NCI-H2107 treated with DMSO at 0.1 percent for 48 hours (cell line): ENCODE results near the gene OAS1.

Source experiments
- DNase-seq: peaks from one replicate; lab custom pipeline; 2025; ENCODE audit not compliant: unreplicated experiment; lab: John Stamatoyannopoulos, UW

The OAS1 gene

GRCh38 chr12:112964067-112964670 lies 57.4 kb downstream of the OAS1 start:
- DNase-seq: no peak

DNA sequence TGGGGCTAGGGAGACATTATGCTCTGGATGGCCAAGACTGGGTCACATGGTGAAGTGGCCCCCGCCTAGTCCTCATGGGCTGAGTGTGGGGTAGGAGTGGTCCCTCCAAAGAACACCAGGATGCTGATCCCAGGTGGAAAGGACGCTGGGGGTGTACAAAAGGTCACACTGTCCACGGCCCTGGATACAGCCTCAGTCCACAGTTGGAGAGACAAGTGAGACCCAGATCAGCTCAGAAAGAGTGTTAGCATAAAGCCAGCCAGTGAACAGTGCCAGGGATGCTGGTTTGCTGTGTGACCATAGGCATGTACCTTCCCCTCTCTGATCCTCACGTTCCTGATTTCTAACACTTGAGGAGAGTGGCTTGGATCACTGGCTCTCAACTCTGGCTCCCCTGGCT lies 58.2 kb downstream of the OAS1 start:
- DNase-seq: no peak

DNA sequence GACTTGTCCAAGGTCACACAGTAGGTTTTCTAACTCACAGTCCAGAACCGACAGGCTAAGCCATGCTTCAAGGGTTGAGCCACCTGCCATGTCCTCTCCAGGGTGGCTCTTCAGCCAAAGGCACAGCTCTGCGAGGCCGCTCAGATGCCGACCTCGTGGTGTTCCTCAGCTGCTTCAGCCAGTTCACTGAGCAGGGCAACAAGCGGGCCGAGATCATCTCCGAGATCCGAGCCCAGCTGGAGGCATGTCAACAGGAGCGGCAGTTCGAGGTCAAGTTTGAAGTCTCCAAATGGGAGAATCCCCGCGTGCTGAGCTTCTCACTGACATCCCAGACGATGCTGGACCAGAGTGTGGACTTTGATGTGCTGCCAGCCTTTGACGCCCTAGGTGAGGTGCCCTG lies 58.9 kb downstream of the OAS1 start:
- DNase-seq: no peak

DNA sequence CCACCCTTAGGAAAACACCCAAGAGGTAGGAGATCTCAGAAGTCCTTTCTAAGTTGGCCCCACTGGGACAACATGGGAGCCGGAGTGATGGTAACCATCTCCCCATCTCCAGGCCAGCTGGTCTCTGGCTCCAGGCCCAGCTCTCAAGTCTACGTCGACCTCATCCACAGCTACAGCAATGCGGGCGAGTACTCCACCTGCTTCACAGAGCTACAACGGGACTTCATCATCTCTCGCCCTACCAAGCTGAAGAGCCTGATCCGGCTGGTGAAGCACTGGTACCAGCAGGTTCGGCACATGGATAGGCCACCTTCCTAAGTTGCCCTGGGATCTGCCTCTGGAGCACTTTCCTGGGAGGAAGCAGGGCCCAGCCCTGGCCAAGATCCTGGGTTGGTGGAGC lies 60.5 kb downstream of the OAS1 start:
- DNase-seq: no peak

DNA sequence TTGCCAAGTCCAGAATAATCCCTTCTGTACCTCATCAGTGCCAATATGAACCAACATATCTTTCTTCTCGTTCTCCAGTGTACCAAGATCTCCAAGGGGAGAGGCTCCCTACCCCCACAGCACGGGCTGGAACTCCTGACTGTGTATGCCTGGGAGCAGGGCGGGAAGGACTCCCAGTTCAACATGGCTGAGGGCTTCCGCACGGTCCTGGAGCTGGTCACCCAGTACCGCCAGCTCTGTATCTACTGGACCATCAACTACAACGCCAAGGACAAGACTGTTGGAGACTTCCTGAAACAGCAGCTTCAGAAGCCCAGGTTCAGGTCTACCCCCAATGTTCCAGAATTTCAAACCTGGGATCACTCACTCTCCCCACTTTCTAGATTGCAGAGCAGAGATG lies 61.1 kb downstream of the OAS1 start:
- DNase-seq: no peak
